ENCODE data around the gene KLF14.

KLF14 gene

GRCh38 chr7:130723784-130724183, 10.2 kb downstream of the KLF14 start:
- TF ChIP-seq CTCF (IDR thresholded peaks at IDR 0.05; ENCODE audit: low read depth, low read length): no peak
- Histone ChIP-seq H3K27ac (no peak overlapping the region), H3K27me3 (ENCODE audit: insufficient read depth, low read depth, severe bottlenecking) (no peaks in the 10 kb centered on the region), H3K9me3 (ENCODE audit: severe bottlenecking) (no peaks in the 10 kb centered on the region), H3K36me3 (no peaks in the 10 kb centered on the region), H3K4me3 (ENCODE audit: low read depth, low read length) (no peak overlapping the region)
- DNase-seq: no peak

GRCh38 chr7:130721486-130722277, 12.3 kb downstream of the KLF14 start:
- Histone ChIP-seq H3K4me3 (ENCODE audit: low read depth, low read length) (no peak overlapping the region), H3K9me3 (ENCODE audit: severe bottlenecking) (no peaks in the 10 kb centered on the region), H3K36me3 (no peaks in the 10 kb centered on the region), H3K27ac (no peak overlapping the region), H3K27me3 (ENCODE audit: insufficient read depth, low read depth, severe bottlenecking) (no peaks in the 10 kb centered on the region)
- TF ChIP-seq CTCF (IDR thresholded peaks at IDR 0.05; ENCODE audit: low read depth, low read length): peak; percentile 88
- peak; percentile 81 for DNase-seq

GRCh38 chr7:130719541-130719940, 14.5 kb downstream of the KLF14 start:
- DNase-seq: no peak
- Histone ChIP-seq H3K27me3 (ENCODE audit: insufficient read depth, low read depth, severe bottlenecking) (no peaks in the 10 kb centered on the region), H3K36me3 (no peaks in the 10 kb centered on the region), H3K4me3 (ENCODE audit: low read depth, low read length) (no peak overlapping the region), H3K27ac (no peak overlapping the region), H3K9me3 (ENCODE audit: severe bottlenecking) (no peaks in the 10 kb centered on the region)
- TF ChIP-seq CTCF (IDR thresholded peaks at IDR 0.05; ENCODE audit: low read depth, low read length): no peak

GRCh38 chr7:130712416-130712815, 21.6 kb downstream of the KLF14 start:
- DNase-seq: no peak
- Histone ChIP-seq H3K9me3 (ENCODE audit: severe bottlenecking) (no peaks in the 10 kb centered on the region), H3K4me3 (ENCODE audit: low read depth, low read length) (no peak overlapping the region), H3K27me3 (ENCODE audit: insufficient read depth, low read depth, severe bottlenecking) (no peaks in the 10 kb centered on the region), H3K27ac (no peak overlapping the region), H3K36me3 (no peaks in the 10 kb centered on the region)
- TF ChIP-seq CTCF (IDR thresholded peaks at IDR 0.05; ENCODE audit: low read depth, low read length): no peak

GRCh38 chr7:130708766-130709165, 25.2 kb downstream of the KLF14 start:
- H3K36me3 ChIP-seq: no peaks in the 10 kb centered on the region
- no peaks in the 10 kb centered on the region for H3K9me3 ChIP-seq (ENCODE audit: severe bottlenecking)
- DNase-seq: no peak
- H3K27me3 ChIP-seq (ENCODE audit: insufficient read depth, low read depth, severe bottlenecking): no peaks in the 10 kb centered on the region
- TF ChIP-seq CTCF (IDR thresholded peaks at IDR 0.05; ENCODE audit: low read depth, low read length): no peak
- no peak overlapping the region for H3K27ac ChIP-seq
- no peak overlapping the region for H3K4me3 ChIP-seq (ENCODE audit: low read depth, low read length)

- Histone ChIP-seq H3K36me3 (no peaks in the 10 kb centered on the region), H3K27me3 (ENCODE audit: insufficient read depth, low read depth, severe bottlenecking) (no peaks in the 10 kb centered on the region), H3K4me3 (ENCODE audit: low read depth, low read length) (no peak overlapping the region), H3K27ac (no peak overlapping the region), H3K9me3 (ENCODE audit: severe bottlenecking) (no peaks in the 10 kb centered on the region)
- no peak for TF ChIP-seq CTCF (IDR thresholded peaks at IDR 0.05; ENCODE audit: low read depth, low read length)
- no peak for DNase-seq
Observed at GRCh38 chr7:130708001-130708400, 26.0 kb downstream of the KLF14 start.

All from WERI-Rb-1 (cell line).